Right lobe of liver (tissue), 4 donors: ENCODE data around the gene TACC3.

Experiments
- CTCF ChIP-seq, 4 donors: fragments of 200-600 bp in 3 of 4; fragments of 450-650 bp in 1 of 4; IDR thresholded peaks; one replicate each; pipeline versions ENCODE4 v1.5.1 to v1.8.0; 2016 to 2022; ENCODE audit warnings: antibody characterized with exemption in 4 of 4, mild to moderate bottlenecking in 2 of 4
- POLR2A ChIP-seq: fragments of 450-650 bp; IDR thresholded peaks from one replicate; pipeline ENCODE4 v1.6.1; 2017; ENCODE audit warnings: antibody characterized with exemption, mild to moderate bottlenecking
- donor health status: DM: no; HTN: no; CAD: no.
- donor health status: DM: no; HTN: no; CAD: no.
- donor health status: DM: no; HTN: yes; CAD: no.

- TF ChIP-seq CTCF (IDR thresholded peaks at IDR 0.05) (no peak), POLR2A (no peak)
Measured at GRCh38 chr4:1690698-1691097, 30.6 kb upstream of the TACC3 start.
